Gastroesophageal sphincter (tissue), 4 donors: ENCODE measurements around the gene PLCH2. TPM values are rescaled to one million over a fixed set of nuclear protein-coding genes. Genes with fewer than 3 reads are reported as not detected.

Experiments
- ATAC-seq: fragments of 150-250 bp; one replicate; pipeline ENCODE4 v1.9.1; 2016; ENCODE audit warnings: mild to moderate bottlenecking, moderate library complexity
- H3K27ac ChIP-seq, 4 donors: fragments of 200-600 bp; sonication (generic) in 3 of 4; 1 replicate in 3 of 4; 2 replicates in 1 of 4; pipeline ENCODE4 v1.5.1; 2016 to 2019
- H3K27me3 ChIP-seq: fragments of 200-600 bp; sonication (generic); one replicate; pipeline ENCODE4 v1.5.1; 2019
- H3K36me3 ChIP-seq, 2 donors: fragments of 200-600 bp; sonication (generic); one replicate each; pipeline ENCODE4 v1.5.1; 2019; ENCODE audit warnings: control low read depth in 1 of 2
- H3K4me1 ChIP-seq, 3 donors: fragments of 200-600 bp; sonication (generic); 1 replicate in 2 of 3; 2 replicates in 1 of 3; pipeline ENCODE4 v1.5.1; 2016 to 2019; ENCODE audit warnings: control low read depth in 2 of 3
- H3K4me3 ChIP-seq, 2 donors: fragments of 200-600 bp; sonication (generic); one replicate each; pipeline ENCODE4 v1.5.1; 2019; ENCODE audit warnings: mild to moderate bottlenecking in 1 of 2, moderate library complexity in 1 of 2
- H3K9me3 ChIP-seq, 3 donors: fragments of 200-600 bp; sonication (generic); one replicate each; pipeline ENCODE4 v1.5.1; 2017 to 2019; ENCODE audit warnings: control low read depth in 2 of 3
- CTCF ChIP-seq, 4 experiments: fragments of 200-600 bp in 2 of 4; fragments of 450-650 bp in 2 of 4; sonication (generic) in 1 of 4; IDR thresholded peaks; one replicate each; pipeline ENCODE4 v1.5.1; 2017 to 2019; ENCODE audit warnings: antibody characterized with exemption in 4 of 4, mild to moderate bottlenecking in 2 of 4, moderate library complexity in 2 of 4
- EP300 ChIP-seq: sonication (generic); formaldehyde crosslinking; IDR thresholded peaks from one replicate; pipeline ENCODE4 v1.6.1; 2017; ENCODE audit warnings: antibody characterized with exemption, mild to moderate bottlenecking
- POLR2A ChIP-seq, 2 donors: fragments of 450-650 bp; IDR thresholded peaks; one replicate each; pipeline ENCODE4 v1.6.1; 2017; ENCODE audit warnings: antibody characterized with exemption in 2 of 2, mild to moderate bottlenecking in 2 of 2, moderate library complexity in 1 of 2
- POLR2AphosphoS5 ChIP-seq: sonication (generic); formaldehyde crosslinking; IDR thresholded peaks from one replicate; pipeline ENCODE4 v1.6.1; 2017; ENCODE audit warnings: antibody characterized with exemption
- WGBS, 2 donors: methylation state at CpG; one replicate each; pipeline ENCODE4 v1.1.5; 2018; ENCODE audit warnings: low coverage in 1 of 2; 5-methylcytosine and 5-hydroxymethylcytosine counted together
- total RNA-seq, 4 donors: library from RNA; depleted of rRNA; stranded (reverse); fragments of >200 nt; gene quantifications; one replicate each; pipeline ENCODE4 v1.1.0, GENCODE V29; 2016

PLCH2 gene
- total RNA-seq, 4 donors from 2014 or later, result under 0.01 to 0.72 (median 0.15) TPM

- H3K4me1 ChIP-seq, result peaks cover 0 to 57% (median 27%) of the 10 kb centered on the region in 3 donors
- H3K27me3 ChIP-seq, result peaks cover 20% of the 10 kb centered on the region
- ATAC-seq, result no peak
- WGBS, 2 donors, result 81% methylated on average over 6 of the region's 10 CpGs; no CpG with 5 or more reads in 1 of the 2 donors
- peak overlapping the region in 1 of 2 donors; percentile 89 for H3K4me3 ChIP-seq
- peak overlapping the region in 1 of 4 donors; percentile 0 for H3K27ac ChIP-seq
- TF ChIP-seq EP300 (no peak), POLR2A (IDR thresholded peaks at IDR 0.05) (no peak), POLR2AphosphoS5 (no peak), CTCF (IDR thresholded peaks at IDR 0.05) (no peak)
- H3K9me3 ChIP-seq, result no peaks in the 10 kb centered on the region
- H3K36me3 ChIP-seq, result peaks cover 0 to 26% of the 10 kb centered on the region in 2 donors
Measured at GRCh38 chr1:2523891-2524609, 48.0 kb downstream of the PLCH2 start.

GRCh38 chr1:2525572-2525919 lies 49.5 kb downstream of the PLCH2 start:
- 0% methylated on average over 1 of the region's 20 CpGs; no CpG with 5 or more reads in 1 of the 2 donors for WGBS, 2 donors
- peaks cover 35% of the 10 kb centered on the region for H3K27me3 ChIP-seq
- ATAC-seq, result no peak
- peak overlapping the region; percentile 78 to 89 for H3K4me3 ChIP-seq
- no peak for TF ChIP-seq POLR2A (IDR thresholded peaks at IDR 0.05)
- TF ChIP-seq EP300, result no peak
- TF ChIP-seq POLR2AphosphoS5, result no peak
- TF ChIP-seq CTCF (IDR thresholded peaks at IDR 0.05), result no peak
- H3K27ac ChIP-seq, result peak overlapping the region in 3 of 4 donors; percentile 82 to 94 (median 84)
- peaks cover 0 to 11% of the 10 kb centered on the region in 2 donors for H3K36me3 ChIP-seq
- no peaks in the 10 kb centered on the region for H3K9me3 ChIP-seq
- H3K4me1 ChIP-seq, result peaks cover 0 to 72% (median 35%) of the 10 kb centered on the region in 3 donors

- WGBS, 2 donors, result no CpG with 5 or more reads among the region's 107 CpGs
- Histone ChIP-seq H3K27me3 (peaks cover 41% of the 10 kb centered on the region), H3K27ac (peak within 1 kb of the TSS in 3 of 4 donors; percentile 82 to 94 (median 84)), H3K4me3 (peak within 1 kb of the TSS; percentile 78 to 89), H3K4me1 (peaks cover 0 to 78% (median 41%) of the 10 kb centered on the region in 3 donors), H3K9me3 (no peaks in the 10 kb centered on the region), H3K36me3 (peaks cover 0 to 5% of the 10 kb centered on the region in 2 donors)
- TF ChIP-seq POLR2AphosphoS5, result peak; percentile 31
- peak in 1 of 2 donors; percentile 50 for TF ChIP-seq POLR2A (IDR thresholded peaks at IDR 0.05)
- TF ChIP-seq CTCF (IDR thresholded peaks at IDR 0.05), result peak in 3 of 4 experiments; percentile 23 to 37 (median 28)
- TF ChIP-seq EP300, result no peak
- ATAC-seq, result peak; percentile 97
Measured at GRCh38 chr1:2525920-2526823, 50.1 kb downstream of the PLCH2 start, which contains the start of gene PANK4. TSS of gene PANK4 (minus strand) at chr1:2526596. CDS start at chr1:2526587, 9 bp downstream.

GRCh38 chr1:2526824-2527555 lies 50.9 kb downstream of the PLCH2 start:
- WGBS, 2 donors, result 40% methylated on average over 3 of the region's 20 CpGs; no CpG with 5 or more reads in 1 of the 2 donors
- TF ChIP-seq POLR2AphosphoS5 (no peak), CTCF (IDR thresholded peaks at IDR 0.05) (no peak), POLR2A (IDR thresholded peaks at IDR 0.05) (no peak), EP300 (no peak)
- H3K27me3 ChIP-seq, result peaks cover 49% of the 10 kb centered on the region
- no peaks in the 10 kb centered on the region for H3K9me3 ChIP-seq
- ATAC-seq, result no peak
- H3K36me3 ChIP-seq, result no peaks in the 10 kb centered on the region
- H3K4me3 ChIP-seq, result peak overlapping the region; percentile 78 to 89
- H3K4me1 ChIP-seq, result peaks cover 0 to 83% (median 42%) of the 10 kb centered on the region in 3 donors
- peak overlapping the region in 3 of 4 donors; percentile 82 to 94 (median 84) for H3K27ac ChIP-seq
